ENCODE measurements around the gene DOCK1.
"Not testable (repeated sequence)": the region's sequence is repeated elsewhere in the genome, so short reads cannot be mapped to it uniquely, and the experiment has no call there.

DOCK1 gene

DNA sequence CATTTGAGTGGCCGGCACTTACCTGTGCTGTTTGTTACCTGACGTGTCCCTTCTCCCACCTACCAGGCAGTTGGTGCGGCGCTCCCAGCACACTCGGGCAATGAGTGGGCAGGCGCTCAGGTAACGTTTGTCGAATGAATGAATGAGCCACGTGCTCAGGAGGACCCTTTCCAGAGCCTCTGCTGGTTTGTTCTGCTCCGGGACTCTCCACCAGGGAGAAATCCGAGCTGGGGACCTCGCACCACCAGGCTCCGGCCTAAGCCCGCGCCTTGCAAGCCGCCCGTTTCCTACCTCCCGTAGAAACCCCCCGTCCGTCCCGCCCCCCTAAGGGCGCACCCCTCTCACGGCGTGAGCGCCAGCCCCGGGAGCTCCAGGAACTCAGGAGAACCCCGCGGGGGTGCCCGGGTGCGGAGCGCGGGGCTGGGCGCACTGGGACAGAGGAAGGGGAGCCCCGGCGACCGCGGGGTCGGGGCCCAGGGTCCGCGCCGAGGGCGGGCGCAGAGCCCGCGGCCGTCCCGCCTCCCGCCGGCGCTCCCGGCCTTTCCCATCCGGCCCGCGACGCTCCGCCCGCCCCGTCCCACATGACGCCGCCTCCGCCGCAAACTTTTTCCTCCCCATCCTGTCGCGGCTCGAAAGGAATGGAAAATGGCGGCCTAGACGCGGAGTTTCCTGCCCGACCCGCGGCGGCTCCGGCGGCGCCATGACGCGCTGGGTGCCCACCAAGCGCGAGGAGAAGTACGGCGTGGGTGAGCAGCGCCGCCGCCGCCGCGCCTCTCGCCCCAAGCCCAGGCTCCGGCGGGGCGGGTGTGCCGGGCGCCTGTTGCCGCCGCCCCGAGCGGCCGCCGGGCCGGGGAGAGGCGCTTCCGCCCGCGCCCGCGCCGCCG, at the start of gene DOCK1:
DOCK1 (plus strand) TSS at position 611 of the 884 bp plus-strand sequence; CDS start at position 701, 90 bp downstream.
- DNase-seq (ENCODE audit: low spot score): peak; percentile 42

DNA sequence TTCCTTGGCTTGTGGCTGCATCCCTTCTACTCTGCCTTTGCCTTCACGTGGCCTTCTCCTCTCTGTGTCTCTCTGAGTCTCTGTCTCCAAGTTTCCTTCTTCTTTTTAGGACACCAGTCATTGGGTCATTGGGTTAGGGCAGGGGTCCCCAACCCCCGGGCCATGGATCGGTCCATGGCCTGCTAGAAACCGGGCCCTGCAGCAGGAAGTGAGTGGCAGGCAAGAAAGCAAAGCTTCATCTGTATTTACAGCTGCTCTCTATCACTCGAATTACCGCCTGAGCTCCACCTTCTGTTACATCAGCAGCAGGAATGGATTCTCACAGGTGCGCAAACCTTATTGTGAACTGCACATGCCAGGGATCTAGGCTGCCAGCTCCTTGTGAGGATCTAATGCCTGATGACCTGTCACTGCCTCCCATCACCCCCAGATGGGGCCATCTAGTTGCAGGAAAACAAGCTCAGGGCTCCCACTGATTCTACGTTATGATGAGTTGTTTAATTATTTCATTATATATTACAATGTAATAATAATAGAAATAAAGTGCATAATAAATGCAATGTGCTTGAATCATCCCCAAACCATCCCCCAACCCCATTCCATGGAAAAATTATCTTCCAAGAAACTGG, 47.9 kb upstream of the DOCK1 start:
- DNase-seq (ENCODE audit: low spot score): no peak

DNA sequence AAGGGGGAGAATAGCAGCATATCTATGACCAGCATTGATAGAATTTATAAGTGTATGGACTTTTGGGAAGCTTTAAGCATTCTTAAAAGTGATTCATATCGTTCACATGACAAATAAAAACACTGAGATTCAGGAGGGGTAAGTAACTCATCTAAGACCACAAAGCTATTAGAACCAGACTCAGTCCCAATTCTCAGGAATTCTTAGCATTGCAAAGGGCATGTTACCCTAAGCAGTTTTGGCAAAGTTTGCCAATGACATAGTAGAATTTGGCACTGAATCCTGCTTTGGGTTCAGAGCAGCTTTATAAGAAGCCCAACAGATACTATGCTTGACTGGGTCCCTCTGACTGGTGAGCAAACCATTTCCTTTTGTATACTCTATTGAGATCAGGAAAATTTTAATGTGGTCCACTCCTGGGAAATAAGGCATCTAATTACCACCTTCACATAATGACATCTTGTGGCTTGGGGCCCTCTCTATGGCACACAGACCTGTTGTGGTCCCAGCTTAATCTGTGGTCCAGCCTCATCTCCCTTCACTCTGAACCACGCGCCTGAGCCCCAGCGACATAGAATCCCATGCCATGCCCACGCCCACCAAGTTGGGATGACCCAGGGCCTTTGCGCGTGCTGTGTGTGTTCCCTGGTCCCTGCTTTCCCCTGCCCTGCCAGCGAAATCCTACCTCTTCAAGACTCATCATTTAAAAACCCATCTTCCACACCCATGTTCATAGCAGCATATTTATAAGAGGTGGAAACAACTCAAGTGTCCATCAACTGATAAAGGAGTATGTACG, 37.5 kb upstream of the DOCK1 start:
- no peak for DNase-seq (ENCODE audit: low spot score)

GRCh38 chr10:126868371-126868770, 36.9 kb upstream of the DOCK1 start:
- DNase-seq (ENCODE audit: low spot score): no peak

DNA sequence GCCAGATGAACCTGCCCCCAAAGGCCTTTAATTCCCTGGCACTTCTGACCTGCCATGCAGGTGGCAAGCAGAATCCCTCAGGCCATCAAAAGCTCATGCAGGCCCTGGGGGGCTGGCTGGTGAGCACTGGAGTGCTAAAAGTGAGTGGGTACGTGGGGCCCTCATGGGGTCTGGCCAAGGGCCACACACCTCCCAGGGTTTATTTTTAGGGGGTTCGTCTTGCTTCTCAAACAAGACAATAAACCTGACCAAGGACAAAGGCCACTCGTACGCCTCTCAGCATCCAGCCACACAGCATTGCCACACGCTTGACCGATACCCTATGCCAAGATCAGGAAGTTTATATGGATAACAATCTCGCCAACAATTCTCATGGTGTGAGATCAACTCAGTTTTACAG, 33.1 kb upstream of the DOCK1 start:
- DNase-seq (ENCODE audit: low spot score): no peak

DNA sequence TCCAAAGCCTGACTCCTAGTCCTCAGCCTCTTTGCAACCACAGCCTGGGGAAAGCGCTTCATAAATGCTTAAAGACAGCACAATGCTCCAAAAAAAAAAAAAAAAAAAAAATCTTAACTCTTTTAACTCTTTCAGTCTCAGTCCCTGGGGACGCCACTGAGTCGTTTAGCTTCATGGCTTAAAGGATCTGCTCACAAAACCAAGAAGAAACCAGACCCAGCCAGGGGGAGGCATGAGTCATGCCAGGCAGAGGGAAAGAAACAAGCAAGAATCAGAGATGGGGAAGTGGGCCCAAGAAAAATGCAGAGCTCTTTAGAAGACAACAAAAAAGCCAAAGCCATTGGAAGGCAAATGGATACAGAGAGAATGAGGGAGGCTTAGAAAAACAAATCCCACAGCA, 32.5 kb upstream of the DOCK1 start:
- DNase-seq (ENCODE audit: low spot score): no peak

- no peak for DNase-seq (ENCODE audit: low spot score)
Measured at GRCh38 chr10:126876456-126876855, 28.8 kb upstream of the DOCK1 start.

- DNase-seq (ENCODE audit: low spot score): no peak
Measured at GRCh38 chr10:126877390-126877789, 27.8 kb upstream of the DOCK1 start.

GRCh38 chr10:126878594-126878993, 26.6 kb upstream of the DOCK1 start:
- DNase-seq (ENCODE audit: low spot score): no peak

GRCh38 chr10:126880926-126881325, 24.3 kb upstream of the DOCK1 start:
- no peak for DNase-seq (ENCODE audit: low spot score)

GRCh38 chr10:126882055-126882454, 23.2 kb upstream of the DOCK1 start:
- DNase-seq (ENCODE audit: low spot score): not testable (repeated sequence)

DNA sequence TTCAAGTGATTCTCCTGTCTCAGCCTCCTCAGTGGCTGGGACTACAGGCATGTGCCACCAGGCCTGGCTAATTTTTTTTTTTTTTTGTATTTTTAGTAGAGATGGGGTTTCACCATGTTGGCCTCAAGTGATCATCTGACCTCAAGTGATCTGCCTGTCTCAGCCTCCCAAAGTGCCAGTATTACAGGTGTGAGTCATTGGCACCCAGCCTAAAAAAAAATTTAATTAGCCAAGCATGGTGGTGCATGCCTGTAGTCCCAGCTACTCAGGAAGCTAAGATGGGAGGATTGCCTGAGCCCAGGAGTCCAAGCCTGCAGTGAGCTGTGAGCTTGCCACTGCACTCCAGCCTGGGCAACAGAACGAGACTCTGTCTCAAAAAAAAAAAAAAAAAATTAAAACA, 16.8 kb upstream of the DOCK1 start:
- not testable (repeated sequence) for DNase-seq (ENCODE audit: low spot score)

GRCh38 chr10:126889421-126889820, 15.8 kb upstream of the DOCK1 start:
- DNase-seq (ENCODE audit: low spot score): no peak

DNA sequence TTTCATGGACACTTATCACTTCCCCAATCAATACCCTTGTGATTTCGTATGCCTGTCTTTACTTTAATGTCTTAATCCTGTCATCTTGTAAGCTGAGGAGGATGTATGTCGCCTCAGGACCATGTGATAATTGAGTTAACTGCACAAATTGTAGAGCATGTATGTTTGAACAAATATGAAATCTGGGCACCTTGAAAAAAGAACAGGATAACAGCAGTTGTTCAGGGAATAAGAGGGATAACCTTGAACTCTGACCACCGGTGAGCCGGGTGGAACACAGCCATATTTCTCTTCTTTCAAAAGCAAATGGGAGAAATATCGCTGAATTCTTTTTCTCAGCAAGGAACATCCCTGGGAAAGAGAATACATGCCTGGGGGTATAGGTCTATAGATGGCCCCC, 14.4 kb upstream of the DOCK1 start:
- not testable (repeated sequence) for DNase-seq (ENCODE audit: low spot score)

GRCh38 chr10:126892226-126893175, 12.7 kb upstream of the DOCK1 start:
- DNase-seq (ENCODE audit: low spot score): no peak

DNA sequence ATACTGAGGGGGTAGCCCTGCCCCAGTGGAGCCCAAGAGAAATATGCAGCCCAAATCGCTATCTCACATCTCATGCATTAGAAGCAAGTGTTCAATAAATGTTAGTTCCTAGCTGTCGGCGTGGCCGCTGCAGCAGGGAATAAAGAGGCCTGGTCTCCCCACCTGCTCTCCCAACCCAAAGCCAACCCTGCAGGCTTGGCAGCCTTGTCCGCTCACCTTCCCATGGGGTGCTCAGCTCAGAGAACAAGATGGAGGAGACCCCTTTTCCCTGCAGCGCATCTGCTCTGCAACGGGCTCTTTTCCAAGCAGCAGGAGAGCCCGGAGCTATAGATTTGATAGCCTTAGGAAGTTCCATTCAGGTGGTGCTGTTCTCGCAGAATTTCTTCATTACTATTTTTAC, 12.0 kb upstream of the DOCK1 start:
- DNase-seq (ENCODE audit: low spot score): no peak

GRCh38 chr10:126893841-126894240, 11.4 kb upstream of the DOCK1 start:
- DNase-seq (ENCODE audit: low spot score): no peak

DNA sequence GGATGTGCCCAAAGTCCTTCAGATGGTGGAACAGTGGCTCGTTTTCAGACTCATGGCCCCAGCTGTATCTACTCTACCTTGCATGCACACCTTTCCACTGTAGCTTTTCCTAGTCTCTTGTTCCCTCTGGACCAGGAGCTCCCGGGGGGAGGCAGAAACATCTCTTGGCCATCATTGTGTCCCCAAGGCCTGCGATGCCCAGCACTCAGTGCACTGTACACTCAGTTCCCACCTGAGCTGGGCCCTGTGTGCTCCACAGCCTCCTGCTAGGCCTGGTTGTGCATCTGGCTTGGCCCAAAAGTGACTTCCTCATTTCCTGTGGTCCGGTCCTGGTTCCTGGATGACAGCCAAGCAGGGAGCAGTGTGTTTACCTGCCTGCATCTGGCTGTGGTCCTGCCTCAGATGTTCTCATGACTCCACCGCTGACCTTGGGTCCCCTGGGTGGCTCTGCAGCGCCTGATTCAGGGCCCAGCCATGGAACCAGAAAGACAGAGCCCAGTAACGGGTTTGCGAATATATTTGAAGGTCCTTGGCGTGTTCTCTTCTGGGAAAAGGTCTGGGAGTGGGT, 9.9 kb upstream of the DOCK1 start:
- DNase-seq (ENCODE audit: low spot score): no peak

DNA sequence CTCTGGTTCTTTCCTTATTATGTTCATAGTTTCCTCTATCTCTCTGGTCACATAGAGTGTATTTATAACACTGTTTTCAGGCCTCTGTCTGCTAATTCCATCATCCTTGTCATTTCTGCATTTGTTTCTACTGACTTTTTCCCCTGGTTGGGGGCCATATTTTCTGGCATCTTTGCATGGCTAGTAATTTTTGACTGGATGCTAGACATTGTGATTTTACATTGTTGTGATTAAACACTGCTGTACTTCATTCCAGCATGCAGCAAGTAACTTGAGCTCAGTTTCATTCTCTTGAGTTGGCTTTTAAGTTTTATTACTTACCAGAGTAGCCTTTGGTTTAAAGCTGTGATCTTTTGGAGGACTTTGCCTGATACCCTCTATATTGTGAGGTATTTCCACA, 6.8 kb upstream of the DOCK1 start:
- no peak for DNase-seq (ENCODE audit: low spot score)

DNA sequence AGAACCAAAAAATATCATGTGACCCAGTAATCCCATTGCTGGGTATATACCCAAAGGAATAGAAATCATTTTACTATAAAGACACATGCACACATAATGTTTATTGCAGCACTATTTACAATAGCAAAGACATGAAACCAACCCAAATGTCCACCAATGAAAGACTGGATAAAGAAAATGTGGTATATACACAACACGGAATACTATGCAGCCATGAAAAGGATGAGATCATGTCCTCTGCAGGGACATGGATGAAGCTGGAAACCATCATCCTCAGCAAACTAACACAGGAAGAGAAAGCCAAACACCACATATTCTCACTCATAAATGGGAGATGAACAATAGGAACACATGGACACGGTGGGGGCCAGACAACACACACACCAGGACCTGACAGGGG, 5.7 kb upstream of the DOCK1 start:
- DNase-seq (ENCODE audit: low spot score): not testable (repeated sequence)

- no peak for DNase-seq (ENCODE audit: low spot score)
Measured at GRCh38 chr10:126902157-126902556, 3.1 kb upstream of the DOCK1 start.
